ENCODE measurements around the gene PPEF2. TPM values are rescaled to one million over a fixed set of nuclear protein-coding genes. Genes with fewer than 3 reads are reported as not detected.

Gene PPEF2
- total and polyA plus RNA-seq, 2 experiments from 2014 or later: not detected

DNA sequence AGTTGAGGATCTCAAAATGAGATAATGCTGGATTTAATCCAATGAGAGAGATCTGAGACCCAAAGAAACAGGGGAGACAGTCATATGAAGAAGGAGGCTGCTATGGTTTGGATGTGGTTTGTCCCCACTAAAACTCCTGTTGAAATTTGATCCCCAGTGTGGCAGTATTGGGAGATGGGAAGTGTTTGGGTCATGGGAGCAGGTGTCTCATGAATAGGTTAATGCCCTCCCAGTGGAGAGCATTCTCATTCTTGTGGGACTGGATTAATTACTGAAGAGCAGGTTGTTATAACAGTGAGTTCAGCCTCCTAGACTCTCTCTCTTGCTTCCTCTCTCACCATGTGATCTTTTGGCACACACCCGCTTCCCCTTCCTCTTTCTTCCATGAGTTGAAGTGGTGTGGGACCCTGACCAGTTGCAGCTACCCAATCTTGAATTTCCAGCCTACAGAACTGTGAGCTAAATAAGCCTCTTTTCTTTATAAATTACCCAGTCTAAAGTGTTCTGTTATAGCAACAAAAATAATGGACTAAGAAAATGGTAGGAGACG is 70.3 kb downstream of the PPEF2 start (continued):
- TF ChIP-seq, protein P1, sequence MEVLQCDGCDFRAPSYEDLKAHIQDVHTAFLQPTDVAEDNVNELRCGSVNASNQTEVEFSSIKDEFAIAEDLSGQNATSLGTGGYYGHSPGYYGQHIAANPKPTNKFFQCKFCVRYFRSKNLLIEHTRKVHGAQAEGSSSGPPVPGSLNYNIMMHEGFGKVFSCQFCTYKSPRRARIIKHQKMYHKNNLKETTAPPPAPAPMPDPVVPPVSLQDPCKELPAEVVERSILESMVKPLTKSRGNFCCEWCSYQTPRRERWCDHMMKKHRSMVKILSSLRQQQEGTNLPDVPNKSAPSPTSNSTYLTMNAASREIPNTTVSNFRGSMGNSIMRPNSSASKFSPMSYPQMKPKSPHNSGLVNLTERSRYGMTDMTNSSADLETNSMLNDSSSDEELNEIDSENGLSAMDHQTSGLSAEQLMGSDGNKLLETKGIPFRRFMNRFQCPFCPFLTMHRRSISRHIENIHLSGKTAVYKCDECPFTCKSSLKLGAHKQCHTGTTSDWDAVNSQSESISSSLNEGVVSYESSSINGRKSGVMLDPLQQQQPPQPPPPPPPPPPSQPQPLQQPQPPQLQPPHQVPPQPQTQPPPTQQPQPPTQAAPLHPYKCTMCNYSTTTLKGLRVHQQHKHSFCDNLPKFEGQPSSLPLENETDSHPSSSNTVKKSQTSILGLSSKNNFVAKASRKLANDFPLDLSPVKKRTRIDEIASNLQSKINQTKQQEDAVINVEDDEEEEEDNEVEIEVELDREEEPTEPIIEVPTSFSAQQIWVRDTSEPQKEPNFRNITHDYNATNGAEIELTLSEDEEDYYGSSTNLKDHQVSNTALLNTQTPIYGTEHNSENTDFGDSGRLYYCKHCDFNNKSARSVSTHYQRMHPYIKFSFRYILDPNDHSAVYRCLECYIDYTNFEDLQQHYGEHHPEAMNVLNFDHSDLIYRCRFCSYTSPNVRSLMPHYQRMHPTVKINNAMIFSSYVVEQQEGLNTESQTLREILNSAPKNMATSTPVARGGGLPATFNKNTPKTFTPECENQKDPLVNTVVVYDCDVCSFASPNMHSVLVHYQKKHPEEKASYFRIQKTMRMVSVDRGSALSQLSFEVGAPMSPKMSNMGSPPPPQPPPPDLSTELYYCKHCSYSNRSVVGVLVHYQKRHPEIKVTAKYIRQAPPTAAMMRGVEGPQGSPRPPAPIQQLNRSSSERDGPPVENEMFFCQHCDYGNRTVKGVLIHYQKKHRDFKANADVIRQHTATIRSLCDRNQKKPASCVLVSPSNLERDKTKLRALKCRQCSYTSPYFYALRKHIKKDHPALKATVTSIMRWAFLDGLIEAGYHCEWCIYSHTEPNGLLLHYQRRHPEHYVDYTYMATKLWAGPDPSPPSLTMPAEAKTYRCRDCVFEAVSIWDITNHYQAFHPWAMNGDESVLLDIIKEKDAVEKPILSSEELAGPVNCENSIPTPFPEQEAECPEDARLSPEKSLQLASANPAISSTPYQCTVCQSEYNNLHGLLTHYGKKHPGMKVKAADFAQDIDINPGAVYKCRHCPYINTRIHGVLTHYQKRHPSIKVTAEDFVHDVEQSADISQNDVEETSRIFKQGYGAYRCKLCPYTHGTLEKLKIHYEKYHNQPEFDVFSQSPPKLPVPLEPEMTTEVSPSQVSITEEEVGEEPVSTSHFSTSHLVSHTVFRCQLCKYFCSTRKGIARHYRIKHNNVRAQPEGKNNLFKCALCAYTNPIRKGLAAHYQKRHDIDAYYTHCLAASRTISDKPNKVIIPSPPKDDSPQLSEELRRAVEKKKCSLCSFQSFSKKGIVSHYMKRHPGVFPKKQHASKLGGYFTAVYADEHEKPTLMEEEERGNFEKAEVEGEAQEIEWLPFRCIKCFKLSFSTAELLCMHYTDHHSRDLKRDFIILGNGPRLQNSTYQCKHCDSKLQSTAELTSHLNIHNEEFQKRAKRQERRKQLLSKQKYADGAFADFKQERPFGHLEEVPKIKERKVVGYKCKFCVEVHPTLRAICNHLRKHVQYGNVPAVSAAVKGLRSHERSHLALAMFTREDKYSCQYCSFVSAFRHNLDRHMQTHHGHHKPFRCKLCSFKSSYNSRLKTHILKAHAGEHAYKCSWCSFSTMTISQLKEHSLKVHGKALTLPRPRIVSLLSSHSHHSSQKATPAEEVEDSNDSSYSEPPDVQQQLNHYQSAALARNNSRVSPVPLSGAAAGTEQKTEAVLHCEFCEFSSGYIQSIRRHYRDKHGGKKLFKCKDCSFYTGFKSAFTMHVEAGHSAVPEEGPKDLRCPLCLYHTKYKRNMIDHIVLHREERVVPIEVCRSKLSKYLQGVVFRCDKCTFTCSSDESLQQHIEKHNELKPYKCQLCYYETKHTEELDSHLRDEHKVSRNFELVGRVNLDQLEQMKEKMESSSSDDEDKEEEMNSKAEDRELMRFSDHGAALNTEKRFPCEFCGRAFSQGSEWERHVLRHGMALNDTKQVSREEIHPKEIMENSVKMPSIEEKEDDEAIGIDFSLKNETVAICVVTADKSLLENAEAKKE (CRISPR knock-in tag; IDR thresholded peaks at IDR 0.05): no peak
- no peak for TF ChIP-seq ZNF331 (CRISPR knock-in tag; IDR thresholded peaks at IDR 0.05; ENCODE audit: low read depth)
- TF ChIP-seq EZH2phosphoT487 (IDR thresholded peaks at IDR 0.05; ENCODE audit: unreplicated experiment): no peak

DNA sequence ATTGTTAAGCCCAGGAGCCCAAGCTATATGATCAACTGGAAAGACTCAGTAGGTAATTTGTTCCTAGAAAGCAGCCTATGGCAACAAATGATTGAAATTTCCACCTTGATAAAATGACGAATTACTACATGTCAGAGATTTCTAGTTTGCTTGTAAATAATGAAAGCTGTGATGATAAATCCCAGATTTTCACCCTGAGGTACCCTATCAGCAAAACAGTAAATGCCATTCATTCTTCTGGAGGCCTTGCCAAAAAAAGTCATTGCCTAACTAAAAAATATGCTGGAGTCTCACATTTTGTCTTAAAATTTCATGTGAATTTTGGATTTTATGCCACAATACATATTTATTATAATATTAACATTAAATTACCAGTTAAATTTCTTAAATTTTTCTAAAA is 71.3 kb downstream of the PPEF2 start:
- H3K9me2 ChIP-seq (ENCODE audit: insufficient read depth): no peaks in the 10 kb centered on the region
- H3K79me2 ChIP-seq (replicated peaks; ENCODE audit: insufficient read depth): no peaks in the 10 kb centered on the region
- H3K4me1 ChIP-seq (ENCODE audit: insufficient read depth): peaks cover 12% of the 10 kb centered on the region; the same call in 1 of the 2 replicates
- DNase-seq (ENCODE audit: low spot score) (no peak), ATAC-seq (no peak)
- H2AFZ ChIP-seq: no peak overlapping the region
- H3K36me3 ChIP-seq (ENCODE audit: insufficient read depth): no peaks in the 10 kb centered on the region
- H3F3A ChIP-seq (replicated peaks; ENCODE audit: low read depth): no peaks in the 10 kb centered on the region
- Mint-ChIP-seq H3K27me3 (ENCODE audit: insufficient read depth, low read depth, poor library complexity) (peaks cover under 1% of the 10 kb centered on the region), H3K36me3 (ENCODE audit: low read depth) (0 out of 3 replicates have a peak, but pooled peaks cover 4% of the 10 kb centered on the region), H3K4me3 (no peak overlapping the region), H3K27ac (no peak overlapping the region), H3K9me3 (no peaks in the 10 kb centered on the region), H3K4me1 (peaks cover 9% of the 10 kb centered on the region)
- no peak overlapping the region for H3K4me2 ChIP-seq
- H3K27ac ChIP-seq (ENCODE audit: low read depth): no peak overlapping the region
- no peaks in the 10 kb centered on the region for H4K20me1 ChIP-seq (replicated peaks; ENCODE audit: insufficient read depth)
- H3K27me3 ChIP-seq (ENCODE audit: insufficient read depth): no peaks in the 10 kb centered on the region
- H3K4me3 ChIP-seq: no peak overlapping the region
- no peak for TF ChIP-seq NANOG (IDR thresholded peaks at IDR 0.05; ENCODE audit: borderline replicate concordance)
- TF ChIP-seq, protein P2, sequence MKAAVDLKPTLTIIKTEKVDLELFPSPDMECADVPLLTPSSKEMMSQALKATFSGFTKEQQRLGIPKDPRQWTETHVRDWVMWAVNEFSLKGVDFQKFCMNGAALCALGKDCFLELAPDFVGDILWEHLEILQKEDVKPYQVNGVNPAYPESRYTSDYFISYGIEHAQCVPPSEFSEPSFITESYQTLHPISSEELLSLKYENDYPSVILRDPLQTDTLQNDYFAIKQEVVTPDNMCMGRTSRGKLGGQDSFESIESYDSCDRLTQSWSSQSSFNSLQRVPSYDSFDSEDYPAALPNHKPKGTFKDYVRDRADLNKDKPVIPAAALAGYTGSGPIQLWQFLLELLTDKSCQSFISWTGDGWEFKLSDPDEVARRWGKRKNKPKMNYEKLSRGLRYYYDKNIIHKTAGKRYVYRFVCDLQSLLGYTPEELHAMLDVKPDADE (IDR thresholded peaks at IDR 0.05): no peak
- TF ChIP-seq JUNB (IDR thresholded peaks at IDR 0.05; ENCODE audit: unreplicated experiment): no peak
- no peak for TF ChIP-seq STAT1 (IDR thresholded peaks at IDR 0.05; ENCODE audit: unreplicated experiment)
